ENCODE data around the gene RTN4R.
"Not testable (repeated sequence)": the region's sequence is repeated elsewhere in the genome, so short reads cannot be mapped to it uniquely, and the experiment has no call there.

The RTN4R gene

GRCh38 chr22:20268279-20269012, at the start of gene RTN4R:
Gene RTN4R (minus strand): TSS chr22:20268318. CDS start chr22:20268092, 226 bp downstream.
- DNase-seq (ENCODE audit: low spot score), result peak; percentile 62

- DNase-seq (ENCODE audit: low spot score), result peak; percentile 48
Measured at GRCh38 chr22:20317402-20318042, 49.4 kb upstream of the RTN4R start.

GRCh38 chr22:20316844-20317401, 48.8 kb upstream of the RTN4R start:
- no peak for DNase-seq (ENCODE audit: low spot score)

GRCh38 chr22:20316217-20316843, 48.2 kb upstream of the RTN4R start:
- no peak for DNase-seq (ENCODE audit: low spot score)

GRCh38 chr22:20315337-20316216, 47.5 kb upstream of the RTN4R start:
- DNase-seq (ENCODE audit: low spot score), result no peak

- not testable (repeated sequence) for DNase-seq (ENCODE audit: low spot score)
Measured at GRCh38 chr22:20314741-20315336, 46.7 kb upstream of the RTN4R start.

- not testable (repeated sequence) for DNase-seq (ENCODE audit: low spot score)
Measured at GRCh38 chr22:20314206-20314605, 46.1 kb upstream of the RTN4R start.

GRCh38 chr22:20313306-20314077, 45.4 kb upstream of the RTN4R start:
- DNase-seq (ENCODE audit: low spot score), result not testable (repeated sequence)

- DNase-seq (ENCODE audit: low spot score), result no peak
Measured at GRCh38 chr22:20312396-20313191, 44.5 kb upstream of the RTN4R start.

- not testable (repeated sequence) for DNase-seq (ENCODE audit: low spot score)
Measured at GRCh38 chr22:20311249-20312062, 43.3 kb upstream of the RTN4R start.

GRCh38 chr22:20310773-20311172, 42.7 kb upstream of the RTN4R start:
- DNase-seq (ENCODE audit: low spot score), result not testable (repeated sequence)

GRCh38 chr22:20310180-20310579, 42.1 kb upstream of the RTN4R start:
- DNase-seq (ENCODE audit: low spot score), result not testable (repeated sequence)

- not testable (repeated sequence) for DNase-seq (ENCODE audit: low spot score)
Measured at GRCh38 chr22:20308806-20309650, 40.9 kb upstream of the RTN4R start.

- DNase-seq (ENCODE audit: low spot score), result not testable (repeated sequence)
Measured at GRCh38 chr22:20307448-20308447, 39.6 kb upstream of the RTN4R start.

- not testable (repeated sequence) for DNase-seq (ENCODE audit: low spot score)
Measured at GRCh38 chr22:20306646-20307447, 38.7 kb upstream of the RTN4R start.
